Body of pancreas (tissue), 4 donors: ENCODE data around the gene TMEM45A. TPM values are rescaled to one million over a fixed set of nuclear protein-coding genes. Genes with fewer than 3 reads are reported as not detected.

ENCODE experiments used
- ATAC-seq: fragments of 150-250 bp; one replicate; pipeline ENCODE4 v1.9.1; 2016
- DNase-seq, 4 donors: peaks; one replicate each; pipeline ENCODE4 v3.0.0-alpha.2; 2019
- H3K27ac ChIP-seq, 4 donors: fragments of 200-600 bp; sonication (generic); 1 replicate in 3 of 4; 2 replicates in 1 of 4; pipeline versions ENCODE4 v1.5.1 to v1.6.1; 2016 to 2019; ENCODE audit warnings: mild to moderate bottlenecking in 1 of 4, mixed read lengths in 1 of 4, moderate library complexity in 1 of 4
- H3K27me3 ChIP-seq, 2 donors: fragments of 200-600 bp; sonication (generic); one replicate each; pipeline ENCODE4 v1.6.0; 2016; ENCODE audit warnings: mild to moderate bottlenecking in 1 of 2
- H3K36me3 ChIP-seq, 2 donors: fragments of 200-600 bp; sonication (generic); replicated peaks in 1 of 2; 2 replicates each; pipeline ENCODE4 v1.5.1; 2016; ENCODE audit warnings: low read depth in 2 of 2; ENCODE audit not compliant: insufficient read depth in 1 of 2
- H3K4me1 ChIP-seq: fragments of 200-600 bp; sonication (generic); one replicate; pipeline ENCODE4 v1.6.0; 2016
- H3K4me3 ChIP-seq, 2 donors: fragments of 200-600 bp; sonication (generic); 1 replicate in 1 of 2; 2 replicates in 1 of 2; pipeline ENCODE4 v1.5.1; 2016 to 2019
- H3K9me3 ChIP-seq, 3 donors: fragments of 200-600 bp; sonication (generic); 1 replicate in 2 of 3; 2 replicates in 1 of 3; pipeline ENCODE4 v1.5.1; 2016
- POLR2A ChIP-seq, 3 donors: fragments of 450-650 bp; IDR thresholded peaks; one replicate each; pipeline ENCODE4 v1.6.1; 2016; ENCODE audit warnings: antibody characterized with exemption in 3 of 3, mild to moderate bottlenecking in 2 of 3
- WGBS, 2 donors: methylation state at CpG; one replicate each; pipeline ENCODE4 v1.1.5; 2017; 5-methylcytosine and 5-hydroxymethylcytosine counted together
- intact Hi-C: fragments of 100-400 bp; cut with DNase I; formaldehyde crosslinking; loops from one replicate; pipeline ENCODE4 v1.15.1; 2023
- total RNA-seq, 2 donors: library from RNA; depleted of rRNA; stranded (reverse); fragments of >200 nt; gene quantifications; one replicate each; pipeline ENCODE4 v1.1.0, GENCODE V29; 2016
- TF ChIP-seq, protein P1 (sequence below), 7 experiments: fragments of 450-650 bp in 4 of 7; fragments of 200-600 bp in 3 of 7; sonication (generic) in 3 of 7; IDR thresholded peaks; one replicate each; pipeline ENCODE4 v1.5.1; 2016 to 2019; ENCODE audit warnings: antibody characterized with exemption in 7 of 7

The TMEM45A gene
- total RNA-seq, 2 donors from 2014 or later = 13.7 to 24.1 TPM

DNA sequence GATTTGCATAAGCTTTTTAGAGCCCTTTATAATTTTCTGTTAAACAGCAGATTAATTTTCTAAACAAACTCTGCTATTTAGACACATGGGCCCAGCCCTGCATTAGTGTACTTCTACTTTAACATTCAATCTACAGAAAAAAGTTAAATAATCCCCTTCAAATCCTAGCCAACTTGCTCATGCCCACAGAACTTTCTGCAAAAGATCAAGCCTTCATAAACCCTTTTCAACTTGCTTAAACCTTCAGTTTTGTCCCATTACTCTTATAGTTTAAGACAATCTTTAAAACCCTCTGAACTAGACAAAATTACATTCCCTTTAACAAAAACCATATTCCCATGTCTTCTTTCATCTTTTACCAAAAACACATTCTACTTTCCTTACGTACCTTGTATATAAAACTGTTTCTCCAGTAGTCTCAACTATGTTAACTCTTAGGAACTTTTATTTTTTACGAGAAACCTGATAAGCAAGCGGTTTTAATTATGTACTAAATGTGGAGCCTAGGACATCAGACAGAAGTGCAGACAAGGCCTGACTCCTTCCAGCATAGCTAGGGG, 91.8 kb downstream of the TMEM45A start:
- Histone ChIP-seq H3K27ac (no peak overlapping the region), H3K4me1 (no peaks in the 10 kb centered on the region), H3K36me3 (no peaks in the 10 kb centered on the region), H3K4me3 (no peak overlapping the region), H3K27me3 (no peaks in the 10 kb centered on the region), H3K9me3 (no peaks in the 10 kb centered on the region)
- ATAC-seq (no peak), DNase-seq (no peak)
- intact Hi-C loops = no loop called here
- 94 to 95% methylated on average over 3 of the region's 3 CpGs for WGBS, 2 donors
- no peak for TF ChIP-seq POLR2A (IDR thresholded peaks at IDR 0.05)
- TF ChIP-seq, protein P1, sequence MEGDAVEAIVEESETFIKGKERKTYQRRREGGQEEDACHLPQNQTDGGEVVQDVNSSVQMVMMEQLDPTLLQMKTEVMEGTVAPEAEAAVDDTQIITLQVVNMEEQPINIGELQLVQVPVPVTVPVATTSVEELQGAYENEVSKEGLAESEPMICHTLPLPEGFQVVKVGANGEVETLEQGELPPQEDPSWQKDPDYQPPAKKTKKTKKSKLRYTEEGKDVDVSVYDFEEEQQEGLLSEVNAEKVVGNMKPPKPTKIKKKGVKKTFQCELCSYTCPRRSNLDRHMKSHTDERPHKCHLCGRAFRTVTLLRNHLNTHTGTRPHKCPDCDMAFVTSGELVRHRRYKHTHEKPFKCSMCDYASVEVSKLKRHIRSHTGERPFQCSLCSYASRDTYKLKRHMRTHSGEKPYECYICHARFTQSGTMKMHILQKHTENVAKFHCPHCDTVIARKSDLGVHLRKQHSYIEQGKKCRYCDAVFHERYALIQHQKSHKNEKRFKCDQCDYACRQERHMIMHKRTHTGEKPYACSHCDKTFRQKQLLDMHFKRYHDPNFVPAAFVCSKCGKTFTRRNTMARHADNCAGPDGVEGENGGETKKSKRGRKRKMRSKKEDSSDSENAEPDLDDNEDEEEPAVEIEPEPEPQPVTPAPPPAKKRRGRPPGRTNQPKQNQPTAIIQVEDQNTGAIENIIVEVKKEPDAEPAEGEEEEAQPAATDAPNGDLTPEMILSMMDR (IDR thresholded peaks at IDR 0.05) = no peak

DNA sequence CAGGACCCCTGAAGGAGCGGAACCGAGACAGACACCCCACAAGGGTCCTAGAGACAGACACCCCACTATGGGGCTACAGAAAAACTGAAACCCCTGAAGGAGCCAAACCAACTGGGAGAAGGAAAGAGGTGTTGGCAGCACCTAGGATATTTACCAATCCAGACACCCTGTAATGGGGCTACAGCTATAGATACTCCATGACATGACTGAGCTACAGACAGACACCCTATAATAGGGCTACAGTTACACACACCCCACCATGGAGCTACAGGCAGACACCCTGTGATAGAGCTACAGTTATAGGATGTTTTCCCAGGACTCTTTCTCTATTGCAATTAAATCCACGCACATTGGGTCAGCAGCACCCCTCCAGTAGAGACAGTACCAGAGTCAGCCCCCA, 94.4 kb downstream of the TMEM45A start:
- Histone ChIP-seq H3K36me3 (no peaks in the 10 kb centered on the region), H3K27me3 (no peaks in the 10 kb centered on the region), H3K4me3 (no peak overlapping the region), H3K9me3 (no peaks in the 10 kb centered on the region), H3K27ac (no peak overlapping the region), H3K4me1 (peaks cover 10% of the 10 kb centered on the region)
- 88 to 98% methylated on average over 3 of the region's 3 CpGs for WGBS, 2 donors
- ATAC-seq = no peak
- intact Hi-C loops = loop anchor here (5.0 kb wide), 1 partner anchor 120 kb away; no protein-coding TSS in a partner anchor
- no peak for TF ChIP-seq POLR2A (IDR thresholded peaks at IDR 0.05)
- TF ChIP-seq, protein P1 (IDR thresholded peaks at IDR 0.05) = no peak
- no peak for DNase-seq

DNA sequence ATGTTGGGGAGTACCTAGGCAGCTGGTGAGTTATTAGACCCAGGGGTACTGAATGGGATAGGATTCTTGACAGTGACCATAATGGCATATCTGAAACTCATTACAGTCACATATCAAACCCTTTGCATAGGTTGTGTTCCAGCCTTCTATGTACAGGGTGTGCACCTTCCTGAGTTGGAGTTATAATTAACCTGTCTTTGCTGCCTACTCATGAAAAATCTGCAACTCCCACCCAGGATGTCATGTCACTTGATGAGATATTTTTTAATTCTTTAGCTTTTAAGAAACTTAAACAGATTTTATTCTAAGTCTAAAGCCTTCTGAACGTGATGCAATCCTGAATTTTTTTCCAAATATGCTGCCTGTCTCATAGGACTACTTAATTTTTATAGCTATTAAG, 95.8 kb downstream of the TMEM45A start:
- no peak for TF ChIP-seq POLR2A (IDR thresholded peaks at IDR 0.05)
- TF ChIP-seq, protein P1 (IDR thresholded peaks at IDR 0.05) = no peak
- no peak for ATAC-seq
- H3K4me3 ChIP-seq = no peak overlapping the region
- intact Hi-C loops = loop anchor here (5.0 kb wide), 1 partner anchor 121 kb away; no protein-coding TSS in a partner anchor
- H3K27me3 ChIP-seq = no peaks in the 10 kb centered on the region
- 52 to 79% methylated on average over 1 of the region's 1 CpG for WGBS, 2 donors
- DNase-seq = no peak
- peaks cover 10% of the 10 kb centered on the region for H3K4me1 ChIP-seq
- no peak overlapping the region for H3K27ac ChIP-seq
- H3K9me3 ChIP-seq = no peaks in the 10 kb centered on the region
- no peaks in the 10 kb centered on the region for H3K36me3 ChIP-seq

DNA sequence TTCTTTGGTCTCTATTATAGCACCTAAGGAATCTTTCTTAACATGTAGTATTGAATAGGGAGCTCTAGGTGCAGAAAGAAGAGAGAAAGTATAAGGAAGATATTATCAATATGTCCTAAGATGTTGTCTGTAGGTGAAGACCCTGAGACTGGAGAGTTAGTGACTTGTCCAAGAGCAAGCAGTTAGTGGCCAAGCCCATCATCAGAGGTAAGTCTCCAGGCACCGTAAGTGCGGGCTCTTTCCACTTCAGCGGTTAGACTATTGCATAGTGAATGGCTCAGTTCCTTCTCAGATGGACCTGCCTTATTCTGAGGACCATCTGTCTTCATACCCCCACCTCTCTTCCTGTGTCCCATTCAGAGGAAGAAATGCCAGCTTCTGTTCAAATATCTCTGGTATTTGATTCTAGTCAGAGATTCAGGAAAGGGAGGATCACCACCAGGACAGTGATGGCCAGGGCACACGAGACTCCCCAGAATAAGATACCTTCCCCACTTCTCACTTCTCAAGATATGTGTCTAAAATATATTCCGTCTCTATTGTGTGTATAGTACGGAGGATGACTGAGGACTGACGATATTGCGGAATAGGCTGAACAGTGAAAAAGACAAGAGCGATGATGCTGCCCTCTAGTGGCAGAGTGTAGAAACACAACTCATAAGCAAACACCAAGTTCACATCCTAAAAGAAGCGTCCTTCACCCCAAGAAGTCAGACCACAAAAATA, 97.9 kb downstream of the TMEM45A start:
- H3K36me3 ChIP-seq = no peaks in the 10 kb centered on the region
- H3K4me1 ChIP-seq = peaks cover 10% of the 10 kb centered on the region
- H3K9me3 ChIP-seq = no peaks in the 10 kb centered on the region
- peak; percentile 88 for ATAC-seq
- 26 to 27% methylated on average over 10 of the region's 10 CpGs for WGBS, 2 donors
- TF ChIP-seq POLR2A (IDR thresholded peaks at IDR 0.05) = no peak
- TF ChIP-seq, protein P1 (IDR thresholded peaks at IDR 0.05) = peak; percentile 77 to 90 (median 85)
- no peak overlapping the region for H3K4me3 ChIP-seq
- no peak overlapping the region for H3K27ac ChIP-seq
- intact Hi-C loops = no loop called here
- DNase-seq = peak; percentile 66 to 74 (median 69)
- H3K27me3 ChIP-seq = no peaks in the 10 kb centered on the region

DNA sequence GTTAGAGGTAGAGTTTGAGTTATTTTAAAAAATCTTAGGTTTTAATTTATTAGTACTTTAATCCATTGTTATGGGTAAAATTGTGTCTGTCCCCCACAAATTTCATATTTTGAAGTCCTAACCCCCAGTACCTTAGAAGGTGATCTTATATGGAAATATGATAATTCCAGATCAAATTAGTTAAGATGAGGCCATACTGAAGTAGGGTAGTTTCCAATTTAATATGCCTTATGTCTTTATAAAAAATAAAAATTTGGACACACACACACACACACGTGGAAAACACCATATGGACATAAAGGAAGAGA, 98.4 kb downstream of the TMEM45A start:
- H3K36me3 ChIP-seq = no peaks in the 10 kb centered on the region
- peak overlapping the region in 1 of 4 donors; percentile 11 for H3K27ac ChIP-seq
- no peak for DNase-seq
- H3K9me3 ChIP-seq = no peaks in the 10 kb centered on the region
- H3K4me1 ChIP-seq = peaks cover 10% of the 10 kb centered on the region
- no peak overlapping the region for H3K4me3 ChIP-seq
- intact Hi-C loops = no loop called here
- TF ChIP-seq, protein P1 (IDR thresholded peaks at IDR 0.05) = no peak
- no peak for TF ChIP-seq POLR2A (IDR thresholded peaks at IDR 0.05)
- ATAC-seq = no peak
- 6 to 12% methylated on average over 1 of the region's 1 CpG for WGBS, 2 donors
- no peaks in the 10 kb centered on the region for H3K27me3 ChIP-seq
